ENCODE results near the gene TAF4. TPM values are rescaled to one million over a fixed set of nuclear protein-coding genes. Genes with fewer than 3 reads are reported as not detected.

The TAF4 gene
- total and polyA plus RNA-seq, 2 of the 13 experiments (the other 11 are each of a cell fraction or from before 2014, with no cell fraction given): 5.9 to 12.0 TPM

DNA sequence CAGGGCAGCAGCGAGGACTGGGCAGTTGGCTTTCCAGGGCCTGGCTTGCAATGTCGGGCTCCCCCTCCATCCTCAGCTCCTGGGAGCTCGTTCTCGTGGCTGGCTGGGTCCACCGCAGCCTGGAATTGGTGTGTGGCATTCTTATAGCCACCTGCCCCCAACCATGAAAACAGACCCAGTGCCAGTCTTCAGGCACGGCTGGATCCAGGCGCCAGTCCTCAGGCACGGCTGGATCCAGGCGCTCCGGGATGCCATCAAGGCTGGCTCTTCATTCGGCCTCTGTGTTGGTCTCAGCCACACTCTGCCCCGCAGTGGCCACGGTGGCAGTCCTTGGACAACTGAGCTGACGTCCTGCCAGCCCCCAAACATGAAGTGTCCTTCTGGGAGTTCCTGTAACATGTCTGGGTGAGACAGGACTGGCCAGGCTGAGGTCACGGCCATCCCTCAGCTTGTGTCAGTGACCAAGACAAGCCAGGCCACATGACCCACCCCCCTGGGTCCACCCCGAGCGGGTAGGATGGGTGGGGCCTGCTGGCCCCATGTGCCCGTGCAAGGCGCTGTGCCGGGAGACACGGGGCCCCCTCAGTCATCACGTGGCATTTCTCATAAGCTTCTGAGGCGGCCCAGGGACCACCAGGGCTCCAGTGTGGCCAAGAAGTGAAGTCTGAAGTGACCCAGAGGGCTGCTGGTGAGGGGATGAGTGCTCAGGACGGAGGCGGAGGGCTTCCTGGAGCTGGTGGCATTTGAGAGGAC is 99.0 kb downstream of the TAF4 start (continued):
- TF ChIP-seq, protein P1, sequence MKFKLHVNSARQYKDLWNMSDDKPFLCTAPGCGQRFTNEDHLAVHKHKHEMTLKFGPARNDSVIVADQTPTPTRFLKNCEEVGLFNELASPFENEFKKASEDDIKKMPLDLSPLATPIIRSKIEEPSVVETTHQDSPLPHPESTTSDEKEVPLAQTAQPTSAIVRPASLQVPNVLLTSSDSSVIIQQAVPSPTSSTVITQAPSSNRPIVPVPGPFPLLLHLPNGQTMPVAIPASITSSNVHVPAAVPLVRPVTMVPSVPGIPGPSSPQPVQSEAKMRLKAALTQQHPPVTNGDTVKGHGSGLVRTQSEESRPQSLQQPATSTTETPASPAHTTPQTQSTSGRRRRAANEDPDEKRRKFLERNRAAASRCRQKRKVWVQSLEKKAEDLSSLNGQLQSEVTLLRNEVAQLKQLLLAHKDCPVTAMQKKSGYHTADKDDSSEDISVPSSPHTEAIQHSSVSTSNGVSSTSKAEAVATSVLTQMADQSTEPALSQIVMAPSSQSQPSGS (CRISPR knock-in tag; IDR thresholded peaks at IDR 0.05): no peak
- TF ChIP-seq ZNF782 (CRISPR knock-in tag; IDR thresholded peaks at IDR 0.05; ENCODE audit: borderline replicate concordance) (no peak), ZNF501 (CRISPR knock-in tag; IDR thresholded peaks at IDR 0.05) (0 out of 2 replicates have a peak, but pooled peaks have one; percentile 13), ZNF577 (CRISPR knock-in tag; IDR thresholded peaks at IDR 0.05; ENCODE audit: borderline replicate concordance, low read depth) (no peak), NCOA1 (CRISPR knock-in tag; IDR thresholded peaks at IDR 0.05) (no peak), ZNF75D (CRISPR knock-in tag; IDR thresholded peaks at IDR 0.05; ENCODE audit: borderline replicate concordance) (no peak), ARNT (IDR thresholded peaks at IDR 0.05) (no peak), ZNF674 (CRISPR knock-in tag; IDR thresholded peaks at IDR 0.05; ENCODE audit: low read depth) (no peak), ZNF543 (CRISPR knock-in tag; IDR thresholded peaks at IDR 0.05) (no peak), TAF1 (CRISPR knock-in tag; IDR thresholded peaks at IDR 0.05) (no peak), SRF (IDR thresholded peaks at IDR 0.05; ENCODE audit: low read depth, low read length) (no peak), HNRNPLL (IDR thresholded peaks at IDR 0.05; ENCODE audit: low read depth, low read length, poor library complexity, severe bottlenecking) (peak; percentile 14), SSRP1 (CRISPR knock-in tag; IDR thresholded peaks at IDR 0.05) (no peak), MBD4 (IDR thresholded peaks at IDR 0.05; ENCODE audit: borderline replicate concordance, low read length) (no peak), ZFP36L2 (CRISPR knock-in tag; IDR thresholded peaks at IDR 0.05) (no peak), CC2D1A (CRISPR knock-in tag; IDR thresholded peaks at IDR 0.05) (no peak), ATF1 (CRISPR knock-in tag; IDR thresholded peaks at IDR 0.05) (no peak), RFX3 (CRISPR knock-in tag; IDR thresholded peaks at IDR 0.05) (no peak)
- TF ChIP-seq, protein P2, sequence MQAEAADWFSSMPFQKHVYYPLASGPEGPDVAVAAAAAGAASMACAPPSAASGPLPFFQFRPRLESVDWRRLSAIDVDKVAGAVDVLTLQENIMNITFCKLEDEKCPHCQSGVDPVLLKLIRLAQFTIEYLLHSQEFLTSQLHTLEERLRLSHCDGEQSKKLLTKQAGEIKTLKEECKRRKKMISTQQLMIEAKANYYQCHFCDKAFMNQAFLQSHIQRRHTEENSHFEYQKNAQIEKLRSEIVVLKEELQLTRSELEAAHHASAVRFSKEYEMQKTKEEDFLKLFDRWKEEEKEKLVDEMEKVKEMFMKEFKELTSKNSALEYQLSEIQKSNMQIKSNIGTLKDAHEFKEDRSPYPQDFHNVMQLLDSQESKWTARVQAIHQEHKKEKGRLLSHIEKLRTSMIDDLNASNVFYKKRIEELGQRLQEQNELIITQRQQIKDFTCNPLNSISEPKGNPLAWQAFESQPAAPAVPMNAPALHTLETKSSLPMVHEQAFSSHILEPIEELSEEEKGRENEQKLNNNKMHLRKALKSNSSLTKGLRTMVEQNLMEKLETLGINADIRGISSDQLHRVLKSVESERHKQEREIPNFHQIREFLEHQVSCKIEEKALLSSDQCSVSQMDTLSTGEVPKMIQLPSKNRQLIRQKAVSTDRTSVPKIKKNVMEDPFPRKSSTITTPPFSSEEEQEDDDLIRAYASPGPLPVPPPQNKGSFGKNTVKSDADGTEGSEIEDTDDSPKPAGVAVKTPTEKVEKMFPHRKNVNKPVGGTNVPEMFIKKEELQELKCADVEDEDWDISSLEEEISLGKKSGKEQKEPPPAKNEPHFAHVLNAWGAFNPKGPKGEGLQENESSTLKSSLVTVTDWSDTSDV (CRISPR knock-in tag; IDR thresholded peaks at IDR 0.05): no peak
- TF ChIP-seq, protein P3, sequence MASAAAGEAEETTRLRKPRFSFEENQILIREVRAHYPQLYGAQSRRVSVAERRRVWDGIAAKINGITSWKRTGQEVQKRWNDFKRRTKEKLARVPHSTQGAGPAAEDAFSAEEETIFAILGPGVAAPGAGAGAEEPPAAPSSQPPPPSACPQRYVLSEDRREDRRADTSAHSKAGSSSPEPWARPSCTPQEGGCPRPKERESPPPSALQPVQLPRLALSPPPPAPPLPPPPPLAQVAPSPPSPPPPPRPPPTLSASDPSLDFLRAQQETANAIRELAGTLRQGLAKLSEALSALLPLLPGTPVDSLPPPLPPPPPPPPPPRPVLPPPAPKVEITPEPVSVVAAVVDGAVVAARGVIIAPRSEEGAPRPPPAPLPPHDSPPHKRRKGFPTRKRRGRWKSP (CRISPR knock-in tag; IDR thresholded peaks at IDR 0.05): no peak
- TF ChIP-seq, protein P4, sequence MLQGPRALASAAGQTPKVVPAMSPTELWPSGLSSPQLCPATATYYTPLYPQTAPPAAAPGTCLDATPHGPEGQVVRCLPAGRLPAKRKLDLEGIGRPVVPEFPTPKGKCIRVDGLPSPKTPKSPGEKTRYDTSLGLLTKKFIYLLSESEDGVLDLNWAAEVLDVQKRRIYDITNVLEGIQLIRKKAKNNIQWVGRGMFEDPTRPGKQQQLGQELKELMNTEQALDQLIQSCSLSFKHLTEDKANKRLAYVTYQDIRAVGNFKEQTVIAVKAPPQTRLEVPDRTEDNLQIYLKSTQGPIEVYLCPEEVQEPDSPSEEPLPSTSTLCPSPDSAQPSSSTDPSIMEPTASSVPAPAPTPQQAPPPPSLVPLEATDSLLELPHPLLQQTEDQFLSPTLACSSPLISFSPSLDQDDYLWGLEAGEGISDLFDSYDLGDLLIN (CRISPR knock-in tag; IDR thresholded peaks at IDR 0.05; ENCODE audit: borderline replicate concordance): no peak
- TF ChIP-seq, protein P5, sequence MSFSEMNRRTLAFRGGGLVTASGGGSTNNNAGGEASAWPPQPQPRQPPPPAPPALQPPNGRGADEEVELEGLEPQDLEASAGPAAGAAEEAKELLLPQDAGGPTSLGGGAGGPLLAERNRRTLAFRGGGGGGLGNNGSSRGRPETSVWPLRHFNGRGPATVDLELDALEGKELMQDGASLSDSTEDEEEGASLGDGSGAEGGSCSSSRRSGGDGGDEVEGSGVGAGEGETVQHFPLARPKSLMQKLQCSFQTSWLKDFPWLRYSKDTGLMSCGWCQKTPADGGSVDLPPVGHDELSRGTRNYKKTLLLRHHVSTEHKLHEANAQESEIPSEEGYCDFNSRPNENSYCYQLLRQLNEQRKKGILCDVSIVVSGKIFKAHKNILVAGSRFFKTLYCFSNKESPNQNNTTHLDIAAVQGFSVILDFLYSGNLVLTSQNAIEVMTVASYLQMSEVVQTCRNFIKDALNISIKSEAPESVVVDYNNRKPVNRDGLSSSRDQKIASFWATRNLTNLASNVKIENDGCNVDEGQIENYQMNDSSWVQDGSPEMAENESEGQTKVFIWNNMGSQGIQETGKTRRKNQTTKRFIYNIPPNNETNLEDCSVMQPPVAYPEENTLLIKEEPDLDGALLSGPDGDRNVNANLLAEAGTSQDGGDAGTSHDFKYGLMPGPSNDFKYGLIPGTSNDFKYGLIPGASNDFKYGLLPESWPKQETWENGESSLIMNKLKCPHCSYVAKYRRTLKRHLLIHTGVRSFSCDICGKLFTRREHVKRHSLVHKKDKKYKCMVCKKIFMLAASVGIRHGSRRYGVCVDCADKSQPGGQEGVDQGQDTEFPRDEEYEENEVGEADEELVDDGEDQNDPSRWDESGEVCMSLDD (CRISPR knock-in tag; IDR thresholded peaks at IDR 0.05; ENCODE audit: borderline replicate concordance): no peak

Data from HepG2 (cell line).